HG02973 (cell line): ENCODE data around the gene KDM4C.
"Not testable (repeated sequence)": the region's sequence is repeated elsewhere in the genome, so short reads cannot be mapped to it uniquely, and the experiment has no call there.

Experiments used
- ATAC-seq: cut with Tn5 transposase; IDR thresholded peaks from one replicate; pipeline ENCODE4 v1.9.1; 2021; ENCODE audit warnings: moderate library complexity; ENCODE audit not compliant: unreplicated experiment

Gene KDM4C

DNA sequence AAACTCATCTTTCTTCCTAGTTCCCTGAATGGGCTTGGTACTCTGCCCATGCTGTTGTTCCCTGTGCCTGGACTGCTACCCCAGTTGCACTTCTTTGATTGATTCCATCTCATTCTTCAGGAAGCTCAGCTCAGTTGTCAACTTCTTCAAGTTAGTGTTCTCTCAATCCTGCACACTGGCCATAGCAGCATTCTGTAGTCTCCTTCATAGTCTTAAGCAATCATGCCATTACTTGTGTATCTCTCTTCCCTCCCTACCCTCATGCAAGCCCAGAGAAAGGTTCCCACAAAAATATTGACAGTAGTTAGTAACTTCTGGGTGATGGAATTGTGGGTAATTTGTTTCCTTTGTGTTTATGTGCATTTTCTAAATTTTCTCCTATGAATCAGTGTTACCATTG, 5.5 kb downstream of the KDM4C start:
- ATAC-seq, result no peak

DNA sequence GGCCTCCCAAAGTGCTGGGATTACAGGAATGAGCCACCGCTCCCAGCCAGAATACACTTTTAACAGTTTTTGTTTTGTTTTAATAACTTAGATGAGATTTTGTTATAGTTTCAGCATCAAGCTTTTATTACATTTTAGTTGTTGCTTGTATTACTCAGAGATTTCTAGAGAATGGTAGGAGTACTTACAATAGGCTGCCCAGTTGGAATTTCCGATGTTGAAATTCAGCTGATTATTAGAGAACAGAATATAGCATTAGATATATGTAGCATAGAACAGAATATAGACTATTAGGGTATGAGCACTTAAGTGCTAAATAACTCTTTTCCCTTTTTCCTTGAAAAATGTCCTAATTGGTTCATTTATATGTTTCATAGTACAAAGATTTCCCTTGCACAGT, 6.2 kb downstream of the KDM4C start:
- no peak for ATAC-seq

DNA sequence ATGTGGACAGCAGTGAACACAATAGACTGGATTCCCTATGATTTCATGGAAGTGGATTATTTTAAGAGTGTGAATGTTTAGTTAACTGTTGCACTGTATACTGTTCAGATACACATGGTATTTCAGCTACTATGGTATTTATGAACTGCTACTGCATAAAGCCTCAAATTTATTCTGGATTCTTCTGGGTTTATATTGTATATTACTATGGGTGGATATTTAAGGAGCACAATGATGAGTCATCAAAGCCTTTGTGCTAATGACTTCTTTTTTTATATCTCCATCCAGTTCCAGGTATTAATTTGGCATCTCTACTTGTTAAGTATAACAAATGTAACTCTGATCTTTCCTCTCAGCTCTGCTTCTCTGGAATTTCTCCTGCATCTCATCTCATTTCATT, 6.8 kb downstream of the KDM4C start:
- ATAC-seq, result no peak

DNA sequence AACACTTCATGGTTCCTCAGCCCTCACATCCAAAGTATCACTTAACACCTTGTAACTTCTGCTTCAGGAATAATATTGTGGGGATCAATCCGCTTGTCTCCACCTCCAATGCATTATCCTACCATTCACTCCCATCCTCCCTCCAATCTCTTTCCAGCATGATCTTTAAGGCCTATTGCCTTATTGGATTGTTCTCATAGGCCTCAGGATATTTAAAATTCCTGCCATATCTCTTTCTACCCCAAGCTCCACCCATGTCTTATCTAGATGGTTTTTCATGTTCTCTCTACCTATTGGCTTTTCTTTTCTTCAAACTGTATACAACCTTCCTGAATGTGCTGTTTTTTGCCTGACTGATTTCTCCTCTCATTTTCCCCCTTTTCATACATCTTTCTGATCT, 7.2 kb downstream of the KDM4C start:
- ATAC-seq, result no peak

DNA sequence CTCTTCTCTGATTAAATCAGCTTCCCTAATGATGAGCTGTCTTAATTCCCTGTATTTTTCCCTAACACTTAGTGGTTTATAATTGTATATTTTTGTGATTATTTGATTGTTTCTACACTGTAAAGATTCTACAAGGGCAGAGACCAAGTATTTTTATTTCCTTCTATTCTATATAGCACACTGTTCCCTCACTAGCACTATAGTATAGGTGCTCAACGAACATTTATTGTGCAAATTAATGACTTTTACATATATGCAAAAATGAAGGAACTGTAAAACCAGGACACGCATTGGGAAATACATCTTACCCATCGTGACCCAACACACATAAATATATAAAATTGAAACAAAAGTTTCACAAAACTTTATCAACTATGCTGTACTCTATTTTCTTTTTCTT, 7.6 kb downstream of the KDM4C start:
- ATAC-seq, result no peak

DNA sequence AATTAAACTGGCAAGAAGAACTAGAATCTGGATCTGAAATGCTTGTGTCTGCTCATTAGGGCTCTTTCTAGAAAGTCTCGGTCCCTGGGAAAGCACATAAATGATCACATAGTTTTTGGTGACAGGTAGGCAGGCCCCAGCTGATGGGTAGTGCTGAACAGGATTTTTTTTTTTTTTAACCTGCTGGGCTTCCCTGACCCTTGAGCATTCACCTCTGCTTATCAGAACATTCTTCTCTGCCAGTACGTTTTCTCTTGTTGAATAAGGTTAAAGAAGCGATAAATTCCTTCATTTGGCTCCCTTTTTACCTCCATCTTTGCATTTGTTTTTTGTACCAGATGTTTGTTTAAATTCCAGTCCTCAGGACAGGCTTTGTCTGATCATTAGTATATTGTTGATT, 8.8 kb downstream of the KDM4C start:
- ATAC-seq, result no peak

DNA sequence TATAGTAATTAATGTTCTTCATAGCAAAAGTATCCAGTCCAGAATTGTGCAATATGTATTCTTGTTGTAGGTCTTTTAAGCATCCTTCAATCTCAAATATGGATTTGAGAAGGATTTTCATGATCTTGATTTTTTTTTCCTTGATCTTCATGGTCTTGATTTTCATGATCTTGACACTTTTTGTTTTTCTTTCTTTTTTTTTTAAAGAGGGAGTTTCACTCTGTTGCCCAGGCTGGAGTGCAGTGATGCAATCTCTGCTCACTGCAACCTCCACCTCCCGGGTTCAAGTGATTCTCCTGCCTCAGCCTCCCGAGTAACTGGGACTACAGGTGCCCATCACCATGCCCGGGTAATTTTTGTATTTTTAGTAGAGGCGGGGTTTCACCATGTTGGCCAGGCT, 10.8 kb downstream of the KDM4C start:
- not testable (repeated sequence) for ATAC-seq

DNA sequence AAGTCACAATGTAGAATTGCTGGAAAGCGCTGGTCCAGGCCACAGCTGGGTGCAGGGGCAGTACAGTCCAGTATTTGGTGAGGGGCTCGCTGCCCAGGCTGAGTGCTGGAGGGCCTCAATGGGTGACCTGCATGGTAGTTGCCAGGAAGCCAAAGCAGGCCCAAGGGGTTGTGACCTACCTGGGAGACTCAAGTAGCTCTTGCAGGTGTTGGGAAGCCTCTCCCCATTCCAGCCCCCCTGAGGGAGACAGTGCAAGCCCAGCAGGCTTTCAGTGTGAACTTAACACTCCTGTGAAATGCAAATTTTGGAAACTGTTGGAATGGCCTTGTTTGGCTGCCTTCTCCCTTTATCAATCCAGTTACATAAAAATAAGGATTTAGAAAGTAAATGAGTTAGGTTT, 13.9 kb downstream of the KDM4C start:
- ATAC-seq, result no peak

DNA sequence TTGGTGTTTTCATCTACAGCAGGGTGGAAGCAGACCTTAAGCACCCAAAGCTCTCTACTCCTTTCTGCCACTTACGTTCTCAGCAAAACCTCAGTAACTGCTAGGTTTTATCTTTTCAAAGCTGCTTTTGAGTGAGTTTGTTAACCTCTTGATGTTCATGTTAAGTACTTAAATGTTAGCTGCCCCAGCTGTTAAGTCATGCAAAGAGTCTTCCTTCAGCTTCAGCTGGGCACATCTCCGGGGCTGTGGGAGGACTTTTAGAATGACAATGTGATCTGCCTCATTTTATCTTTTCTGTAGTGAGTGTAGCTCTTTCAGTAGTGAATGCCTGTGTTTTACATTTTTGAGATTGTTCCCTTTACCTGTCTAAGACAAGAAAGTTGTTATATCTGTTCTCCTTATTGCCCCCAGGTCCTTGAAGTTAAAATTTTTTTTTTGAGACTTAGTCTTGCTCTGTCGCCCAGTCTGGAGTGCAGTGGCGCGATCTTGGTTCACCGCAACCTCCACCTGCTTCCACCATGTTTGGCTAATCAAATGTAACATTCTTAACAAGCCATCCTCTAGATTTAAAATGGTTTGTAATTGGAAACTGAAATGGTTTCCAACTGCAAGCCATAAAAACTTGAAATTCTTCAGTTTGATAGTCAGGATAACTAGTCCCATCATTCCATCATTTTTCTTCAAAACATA, 19.6 kb downstream of the KDM4C start:
- no peak for ATAC-seq

DNA sequence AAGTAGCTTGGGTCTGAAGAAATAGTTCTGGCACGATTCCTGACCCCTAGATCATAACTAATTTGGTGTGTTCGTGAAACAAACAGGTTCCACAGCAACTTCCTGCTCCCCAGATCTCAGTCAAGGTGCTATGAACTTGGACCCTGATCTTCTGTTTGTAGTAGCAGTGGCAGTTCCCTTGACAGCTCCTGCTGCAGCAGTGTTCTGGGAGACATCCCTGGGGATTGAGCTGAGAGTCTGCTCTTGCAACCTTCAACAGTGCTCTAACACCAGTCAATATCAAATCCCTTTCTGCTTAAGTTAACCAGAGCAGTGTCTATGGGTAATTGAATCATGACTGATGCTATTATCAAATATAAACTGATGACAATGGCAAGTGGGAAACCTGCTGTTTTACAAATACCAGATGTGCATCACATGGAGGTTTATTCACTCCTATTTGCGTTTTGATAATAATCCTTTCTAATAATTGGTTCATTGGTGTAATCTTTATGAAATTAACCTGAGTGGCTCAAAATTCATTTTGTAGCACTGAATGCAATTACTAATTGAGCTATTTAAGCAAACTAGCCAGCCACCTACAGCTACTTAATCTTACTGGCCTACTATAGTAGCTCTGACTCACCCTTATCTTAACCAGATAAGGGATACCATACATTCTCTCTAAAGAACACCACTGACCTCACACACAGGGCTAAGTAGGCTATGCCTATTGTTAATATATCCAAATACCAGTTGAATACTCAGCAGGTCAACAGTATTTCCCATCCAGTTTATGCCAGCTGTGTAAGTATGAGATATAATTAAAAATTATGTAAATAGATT, 21.9 kb downstream of the KDM4C start:
- ATAC-seq, result no peak

DNA sequence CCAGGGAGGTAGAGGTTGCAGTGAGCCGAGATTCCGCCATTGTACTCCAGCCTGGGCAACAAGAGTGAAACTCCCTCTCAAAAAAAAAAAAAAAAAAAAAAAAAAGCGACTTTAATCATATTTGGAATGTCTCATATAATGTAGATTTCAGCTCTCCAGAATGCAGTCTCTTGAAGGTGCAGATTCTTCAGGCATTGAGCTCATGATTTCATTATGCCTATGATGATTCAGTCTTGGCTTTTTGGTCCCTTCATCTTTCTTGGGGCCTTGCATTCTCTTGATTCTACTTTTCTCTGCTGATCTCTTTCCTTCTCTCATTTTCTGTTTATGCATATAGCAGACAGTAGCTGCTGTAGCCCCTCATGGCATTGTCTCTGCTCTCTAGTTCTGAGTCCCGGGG, 22.9 kb downstream of the KDM4C start:
- ATAC-seq, result no peak

DNA sequence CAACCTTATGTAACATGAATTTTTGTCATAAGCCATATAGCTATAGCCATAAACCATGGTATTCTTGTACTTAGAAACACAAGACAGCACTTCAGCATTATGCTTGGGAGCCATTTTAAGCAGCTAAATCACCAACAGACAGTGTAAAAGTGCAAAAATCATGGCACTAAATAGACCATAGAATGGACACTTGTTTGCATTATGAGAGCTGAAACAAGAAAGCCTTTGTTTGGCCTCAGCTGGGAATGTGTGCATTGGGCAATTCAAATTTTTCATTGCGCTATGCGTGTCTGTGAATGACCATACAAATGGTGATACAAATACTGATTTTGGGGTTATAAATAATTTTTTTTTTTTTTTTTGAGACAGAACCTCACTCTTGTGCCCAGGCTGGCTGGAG, 23.7 kb downstream of the KDM4C start:
- ATAC-seq, result no peak

DNA sequence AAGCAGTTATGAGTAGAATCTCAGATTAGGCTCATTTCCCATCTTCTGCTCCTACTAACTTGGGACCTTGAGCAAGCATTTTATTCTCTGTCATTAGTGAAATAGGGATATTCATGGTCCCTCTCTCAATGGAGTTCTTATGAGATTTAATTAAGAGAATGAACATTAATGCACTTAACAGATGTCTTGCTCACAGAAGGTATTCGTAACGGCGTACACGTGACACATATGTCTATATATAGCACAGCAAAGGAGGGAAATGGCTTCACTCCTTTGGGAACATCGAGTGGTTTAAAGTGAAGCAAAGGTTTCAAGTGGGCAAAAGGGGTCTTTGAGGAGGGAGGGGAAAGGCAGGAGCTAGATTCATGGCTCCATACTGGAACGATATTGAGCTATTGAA, 24.6 kb downstream of the KDM4C start:
- ATAC-seq, result no peak

DNA sequence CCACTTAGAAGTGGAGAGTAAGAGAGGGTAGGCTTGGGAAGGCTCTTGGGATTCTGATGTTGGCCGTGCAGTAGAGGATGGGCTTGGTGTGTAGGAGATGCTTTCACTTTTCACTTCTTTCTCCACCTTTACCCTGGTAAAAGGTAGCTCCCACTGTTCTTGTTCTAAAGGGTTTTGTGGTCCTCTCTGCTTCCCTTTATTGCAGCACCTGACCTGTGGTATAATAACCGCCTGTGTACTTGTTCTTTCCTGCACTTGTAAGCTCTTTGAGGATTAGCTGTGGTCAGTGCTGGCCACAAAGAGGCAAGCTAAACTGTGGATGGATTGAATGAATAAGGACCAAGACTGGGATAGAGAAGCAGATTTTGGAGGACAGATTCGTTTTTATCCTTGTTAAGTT, 25.2 kb downstream of the KDM4C start:
- ATAC-seq, result no peak

DNA sequence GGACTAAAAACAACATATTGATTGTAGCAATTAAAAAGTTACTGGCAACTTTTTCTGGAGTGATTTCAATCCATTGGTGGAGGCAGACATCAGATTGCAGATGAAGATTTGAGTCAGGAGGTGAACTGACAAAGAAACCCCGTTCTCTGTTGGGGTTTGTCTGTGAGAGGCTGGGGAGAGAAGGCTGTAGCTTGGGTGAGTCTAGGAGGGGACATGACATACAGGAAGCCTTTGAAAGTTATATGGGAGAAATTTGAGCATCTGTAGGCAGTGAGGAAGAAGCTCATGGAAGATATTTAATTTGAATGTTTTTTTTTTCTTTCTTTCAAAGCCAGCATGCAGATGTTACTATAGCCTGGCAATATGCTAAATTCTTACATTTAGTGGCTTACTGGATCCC, 26.0 kb downstream of the KDM4C start:
- ATAC-seq, result no peak

DNA sequence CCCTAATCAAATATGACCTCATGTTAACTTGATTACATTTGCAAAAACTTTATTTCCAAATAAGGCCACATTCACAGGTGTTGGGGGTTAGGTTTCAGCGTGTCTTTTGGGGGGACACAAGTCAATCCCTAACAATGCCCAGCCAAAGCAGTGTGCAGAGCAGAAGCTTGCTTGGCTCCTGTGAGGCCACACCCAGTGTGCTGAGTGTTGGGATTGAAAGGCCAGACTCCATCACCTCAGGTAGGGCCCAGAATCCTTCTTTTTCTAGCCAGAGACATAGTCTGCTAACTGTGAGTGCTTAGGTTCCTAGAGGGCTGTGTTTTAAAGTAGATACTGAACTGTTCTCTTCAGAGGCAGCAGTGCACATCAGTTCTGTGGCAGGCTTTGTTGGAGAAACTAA, 27.9 kb downstream of the KDM4C start:
- ATAC-seq, result no peak

DNA sequence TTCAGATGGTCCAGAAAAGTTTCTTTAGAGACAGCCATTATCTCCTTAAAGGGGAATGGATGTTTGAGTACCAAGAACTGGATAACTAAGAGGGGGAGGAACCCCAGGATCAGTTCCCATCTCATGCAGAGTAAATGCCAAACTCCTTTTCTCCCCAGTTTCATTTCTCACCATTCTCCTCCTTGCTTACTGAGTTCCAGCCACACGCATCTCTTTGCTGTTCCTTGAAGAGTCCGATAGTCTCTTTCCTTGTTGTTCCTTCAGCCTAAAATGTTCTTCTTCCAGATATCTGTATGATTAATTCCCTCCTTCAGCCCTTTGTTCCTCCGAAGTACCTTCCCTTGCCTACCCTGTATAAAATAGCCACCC, 30.0 kb downstream of the KDM4C start:
- no peak for ATAC-seq

DNA sequence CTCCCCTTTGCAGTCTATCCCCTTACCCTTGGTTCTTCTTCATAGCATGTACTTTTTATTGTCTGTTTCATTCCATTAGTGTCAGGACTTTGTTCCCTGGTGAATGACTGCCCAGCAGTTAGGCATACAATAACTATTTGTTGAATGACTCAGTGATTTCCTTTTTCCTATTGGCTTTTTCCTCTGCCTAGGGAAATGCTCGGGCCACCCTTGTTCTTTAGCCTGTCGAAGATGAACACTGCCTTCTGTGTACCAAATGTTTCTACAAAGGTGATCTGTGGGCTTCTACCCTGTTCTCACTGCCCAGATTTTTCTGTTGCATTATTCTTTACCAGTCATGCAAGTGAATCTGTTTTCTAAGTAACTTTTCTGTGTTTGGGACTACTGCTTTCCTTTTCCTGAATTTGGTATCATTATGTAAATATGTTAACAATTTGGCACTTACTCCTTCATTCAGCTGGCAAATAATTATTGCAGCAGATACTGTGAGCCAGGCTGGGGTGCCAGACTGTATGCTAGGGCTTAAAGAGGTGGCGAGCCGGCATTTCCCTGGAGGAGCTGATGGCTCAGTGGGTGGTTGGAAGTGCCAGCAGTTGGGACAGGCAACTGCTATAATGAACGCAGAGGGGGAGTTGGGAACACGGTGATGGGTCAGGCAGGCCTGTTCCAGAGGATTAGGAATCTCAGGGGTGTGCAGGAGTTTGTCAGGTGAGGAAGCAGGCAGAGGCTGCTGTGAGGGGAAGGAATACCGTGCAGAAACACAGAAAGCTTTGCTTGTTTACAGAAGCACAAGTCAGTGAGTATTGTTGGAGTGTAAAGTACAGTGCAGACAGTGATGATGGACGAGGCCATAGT, 30.6 kb downstream of the KDM4C start:
- no peak for ATAC-seq

DNA sequence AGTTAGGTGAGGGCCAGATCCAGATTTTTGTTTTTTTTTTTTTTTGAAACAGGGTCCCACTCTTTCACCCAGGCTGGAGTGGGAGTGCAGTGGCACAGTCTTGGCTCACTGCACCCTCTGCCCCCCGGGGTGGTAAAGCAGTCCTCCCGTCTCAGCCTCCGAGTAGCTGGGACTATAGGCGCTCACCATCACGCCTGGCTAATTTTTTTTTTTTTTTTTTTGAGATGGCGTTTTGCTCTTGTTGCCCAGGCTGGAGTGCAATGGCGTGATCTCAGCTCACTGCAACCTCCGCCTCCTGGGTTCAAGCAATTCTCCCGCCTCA, 31.2 kb downstream of the KDM4C start:
- not testable (repeated sequence) for ATAC-seq

DNA sequence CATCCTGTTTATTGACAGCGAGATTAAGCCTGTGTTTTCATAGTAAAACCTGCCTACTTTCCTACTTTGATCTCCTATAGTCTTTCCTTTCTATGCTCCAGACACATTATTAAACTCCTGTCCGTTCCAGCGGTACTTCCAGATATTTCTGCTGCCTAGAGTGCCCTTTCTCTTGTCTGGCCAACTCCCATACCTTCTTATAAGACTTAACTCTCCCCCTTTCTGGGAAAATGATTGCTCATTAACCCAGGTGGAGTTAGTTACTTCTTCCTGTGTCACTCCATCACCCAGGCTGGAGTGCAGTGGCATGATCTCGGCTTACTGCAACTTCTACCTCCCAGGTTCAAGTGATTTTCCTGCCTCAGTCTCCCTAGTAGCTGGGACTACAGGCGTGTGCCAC, 33.1 kb downstream of the KDM4C start:
- ATAC-seq, result no peak

DNA sequence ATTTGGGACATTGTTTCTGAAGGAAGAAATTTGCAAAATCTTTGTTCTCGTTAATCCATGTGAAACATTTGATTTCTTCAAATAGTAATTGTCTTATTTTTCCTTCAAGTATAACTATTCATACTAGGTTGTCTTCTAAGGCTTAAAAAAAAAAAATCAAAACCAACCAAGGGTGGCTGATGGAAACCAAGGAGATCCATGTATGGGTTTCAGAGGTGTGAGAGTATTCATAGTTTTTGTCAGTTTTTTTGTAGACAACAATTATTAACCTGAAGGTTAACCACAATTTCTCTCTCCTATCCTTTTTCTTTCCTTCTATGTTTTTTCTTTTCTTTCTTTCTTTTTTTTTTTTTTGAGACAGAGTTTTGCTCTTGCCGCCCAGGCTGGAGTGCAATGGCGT, 35.4 kb downstream of the KDM4C start:
- no peak for ATAC-seq

DNA sequence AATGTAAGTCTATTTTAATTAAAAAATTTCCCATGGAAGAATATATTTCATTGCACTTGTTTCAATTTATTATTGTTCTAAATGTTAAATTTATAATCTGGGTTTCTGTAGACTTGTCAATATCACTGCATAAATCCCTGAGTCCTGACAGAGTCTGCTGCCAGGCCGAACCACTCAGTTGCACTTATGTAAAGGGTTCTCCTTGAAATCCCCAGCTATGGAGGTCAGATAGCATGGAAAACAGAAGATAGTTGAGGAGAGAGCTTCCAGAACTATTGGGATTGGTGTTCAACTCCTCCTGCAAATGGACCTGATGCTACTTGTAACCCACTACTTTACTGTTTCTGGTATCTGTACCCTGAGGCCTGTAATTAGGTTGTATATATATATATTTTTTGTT, 37.2 kb downstream of the KDM4C start:
- no peak for ATAC-seq
